Fibroblast of lung (primary cell): ENCODE measurements around the gene KCTD15. TPM values are rescaled to one million over a fixed set of nuclear protein-coding genes. Genes with fewer than 3 reads are reported as not detected.

Source experiments
- DNase-seq, 2 donors: peaks; one replicate each; pipeline versions ENCODE4 v3.0.0 to v3.0.0-alpha.2; 2010; ENCODE audit warnings: low read depth in 2 of 2
- H2AFZ ChIP-seq: 2 replicates; pipeline ENCODE4 v1.5.1; 2012; ENCODE audit warnings: low read length, control low read depth, inconsistent platforms
- H3K27ac ChIP-seq: 2 replicates; pipeline ENCODE4 v1.5.1; 2011; ENCODE audit warnings: low read length, control low read depth; ENCODE audit not compliant: insufficient read depth
- H3K27me3 ChIP-seq: 2 replicates; pipeline ENCODE4 v1.5.1; 2011; ENCODE audit warnings: mild to moderate bottlenecking, low read length; ENCODE audit not compliant: control insufficient read depth, insufficient read depth
- H3K36me3 ChIP-seq: 2 replicates; pipeline ENCODE4 v1.5.1; 2011; ENCODE audit warnings: low read length; ENCODE audit not compliant: control insufficient read depth, insufficient read depth
- H3K4me1 ChIP-seq: 2 replicates; pipeline ENCODE4 v1.5.1; 2011; ENCODE audit warnings: low read length; ENCODE audit not compliant: control insufficient read depth, insufficient read depth; ENCODE audit errors: extremely low read depth
- H3K4me2 ChIP-seq: 2 replicates; pipeline ENCODE4 v1.5.1; 2011; ENCODE audit warnings: low read length, control low read depth; ENCODE audit not compliant: insufficient read depth; ENCODE audit errors: extremely low read depth
- H3K4me3 ChIP-seq, 4 experiments: fragments of 200-600 bp in 1 of 4; sonication (generic) in 1 of 4; replicated peaks in 1 of 4; 2 replicates each; pipeline ENCODE4 v1.5.1; 2011 to 2016; ENCODE audit warnings: low read length in 4 of 4, low read depth in 3 of 4, mild to moderate bottlenecking in 3 of 4, control low read depth in 2 of 4, inconsistent platforms in 1 of 4, mixed read lengths in 1 of 4; ENCODE audit not compliant: insufficient read depth in 1 of 4; ENCODE audit errors: control extremely low read depth in 1 of 4
- H3K79me2 ChIP-seq: 2 replicates; pipeline ENCODE4 v1.5.1; 2012; ENCODE audit warnings: mild to moderate bottlenecking, low read length, inconsistent platforms; ENCODE audit not compliant: control insufficient read depth, insufficient read depth
- H3K9ac ChIP-seq: 2 replicates; pipeline ENCODE4 v1.5.1; 2011; ENCODE audit warnings: mild to moderate bottlenecking, low read length, control low read depth; ENCODE audit not compliant: insufficient read depth
- H3K9me3 ChIP-seq: 2 replicates; pipeline ENCODE4 v1.5.1; 2012; ENCODE audit warnings: low read depth, low read length; ENCODE audit not compliant: control insufficient read depth, insufficient read depth
- H4K20me1 ChIP-seq: 2 replicates; pipeline ENCODE4 v1.5.1; 2011; ENCODE audit warnings: low read length; ENCODE audit not compliant: control insufficient read depth, insufficient read depth; ENCODE audit errors: extremely low read depth
- CTCF ChIP-seq, 2 donors: IDR thresholded peaks in 1 of 2; conservative IDR thresholded peaks in 1 of 2; 1 replicate in 1 of 2; 2 replicates in 1 of 2; pipeline ENCODE4 v1.5.1; 2011 to 2012; ENCODE audit warnings: low read length in 2 of 2, control low read depth in 1 of 2, inconsistent platforms in 1 of 2, low read depth in 1 of 2, mild to moderate bottlenecking in 1 of 2
- EZH2 ChIP-seq: IDR thresholded peaks from 2 replicates; pipeline ENCODE4 v1.5.1; 2012; ENCODE audit warnings: low read length, control low read depth, mild to moderate bottlenecking; ENCODE audit errors: missing control alignments
- polyA plus RNA-seq, 2 donors: library from polyadenylated mRNA; depleted of rRNA in 1 of 2; stranded (reverse) in 1 of 2; unstranded in 1 of 2; fragments of >200 nt; gene quantifications; 2 replicates each; pipeline ENCODE4 v1.2.1, GENCODE V29; 2011 to 2012; ENCODE audit warnings: missing spikeins in 1 of 2
- total RNA-seq: library from RNA; depleted of rRNA; stranded (reverse); fragments of >200 nt; gene quantifications from 2 replicates; pipeline ENCODE4 v1.2.1, GENCODE V29; 2014

KCTD15 gene
- total and polyA plus RNA-seq, 2 donors (not counting 1 experiment from before 2014, with no cell fraction given): 3.3 to 9.7 TPM

- no peak for TF ChIP-seq CTCF (conservative IDR thresholded peaks at IDR 0.05 in 1 of 2, IDR thresholded peaks at IDR 0.05 in 1 of 2; ENCODE audit: low read depth in 1 of 2, low read length in 2 of 2)
- TF ChIP-seq EZH2: no peak
- Histone ChIP-seq H3K4me2 (no peak overlapping the region), H4K20me1 (no peaks in the 10 kb centered on the region), H3K36me3 (no peaks in the 10 kb centered on the region), H2AFZ (no peak overlapping the region), H3K9ac (no peak overlapping the region), H3K79me2 (no peaks in the 10 kb centered on the region), H3K27ac (no peak overlapping the region), H3K4me1 (no peaks in the 10 kb centered on the region), H3K27me3 (no peaks in the 10 kb centered on the region), H3K4me3 (no peak overlapping the region), H3K9me3 (no peaks in the 10 kb centered on the region)
- DNase-seq: no peak
These were observed 30.0 kb upstream of the KCTD15 start for GRCh38 chr19:33766623-33767022.

GRCh38 chr19:33767898-33768413 lies 28.7 kb upstream of the KCTD15 start:
- Histone ChIP-seq H3K27ac (no peak overlapping the region), H3K4me2 (no peak overlapping the region), H3K4me1 (no peaks in the 10 kb centered on the region), H3K79me2 (no peaks in the 10 kb centered on the region), H2AFZ (no peak overlapping the region), H4K20me1 (no peaks in the 10 kb centered on the region), H3K36me3 (no peaks in the 10 kb centered on the region), H3K27me3 (no peaks in the 10 kb centered on the region), H3K9me3 (no peaks in the 10 kb centered on the region), H3K4me3 (no peak overlapping the region), H3K9ac (no peak overlapping the region)
- no peak for TF ChIP-seq EZH2
- peak in 1 of 2 donors; percentile 12 for TF ChIP-seq CTCF (conservative IDR thresholded peaks at IDR 0.05 in 1 of 2, IDR thresholded peaks at IDR 0.05 in 1 of 2; ENCODE audit: low read depth in 1 of 2, low read length in 2 of 2)
- DNase-seq: peak; percentile 17 to 19

- no peaks in the 10 kb centered on the region for H3K9me3 ChIP-seq
- no peaks in the 10 kb centered on the region for H3K36me3 ChIP-seq
- H2AFZ ChIP-seq: no peak overlapping the region
- H3K27me3 ChIP-seq: no peaks in the 10 kb centered on the region
- no peak for TF ChIP-seq EZH2
- no peak for TF ChIP-seq CTCF (conservative IDR thresholded peaks at IDR 0.05 in 1 of 2, IDR thresholded peaks at IDR 0.05 in 1 of 2; ENCODE audit: low read depth in 1 of 2, low read length in 2 of 2)
- H3K27ac ChIP-seq: no peak overlapping the region
- no peak overlapping the region for H3K9ac ChIP-seq
- H3K79me2 ChIP-seq: no peaks in the 10 kb centered on the region
- H3K4me3 ChIP-seq: no peak overlapping the region
- no peak for DNase-seq
- H3K4me1 ChIP-seq: no peaks in the 10 kb centered on the region
- no peak overlapping the region for H3K4me2 ChIP-seq
- H4K20me1 ChIP-seq: no peaks in the 10 kb centered on the region
These were observed 27.5 kb upstream of the KCTD15 start for GRCh38 chr19:33769208-33769607.
